COLO668 (cell line): Measurements from ENCODE around the gene DPM3.
A peak's percentile ranks its signal among the peaks of the same experiment; 100 is the strongest.
"Not testable (repeated sequence)": the region's sequence is repeated elsewhere in the genome, so short reads cannot be mapped to it uniquely, and the experiment has no call there.

ENCODE experiments used
- DNase-seq: peaks from one replicate; lab custom pipeline; 2025; ENCODE audit not compliant: unreplicated experiment; lab: John Stamatoyannopoulos, UW

Gene DPM3

DNA sequence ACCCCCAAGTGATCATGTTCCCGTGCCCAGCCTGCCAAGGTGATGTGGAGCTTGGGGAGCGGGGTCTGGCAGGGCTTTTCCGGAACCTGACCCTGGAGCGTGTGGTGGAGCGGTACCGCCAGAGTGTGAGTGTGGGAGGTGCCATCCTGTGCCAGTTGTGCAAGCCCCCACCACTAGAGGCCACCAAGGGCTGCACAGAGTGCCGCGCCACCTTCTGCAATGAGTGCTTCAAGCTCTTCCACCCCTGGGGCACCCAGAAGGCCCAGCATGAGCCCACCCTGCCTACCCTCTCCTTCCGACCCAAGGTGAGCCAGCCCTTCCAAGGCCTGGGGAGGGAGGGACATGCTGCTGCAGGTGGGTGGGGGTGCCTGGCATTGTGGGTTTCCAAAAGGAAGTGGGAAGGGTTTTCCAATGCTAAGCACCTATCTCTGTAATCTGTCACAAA, 35.6 kb upstream of the DPM3 start:
- DNase-seq: peak; percentile 88

DNA sequence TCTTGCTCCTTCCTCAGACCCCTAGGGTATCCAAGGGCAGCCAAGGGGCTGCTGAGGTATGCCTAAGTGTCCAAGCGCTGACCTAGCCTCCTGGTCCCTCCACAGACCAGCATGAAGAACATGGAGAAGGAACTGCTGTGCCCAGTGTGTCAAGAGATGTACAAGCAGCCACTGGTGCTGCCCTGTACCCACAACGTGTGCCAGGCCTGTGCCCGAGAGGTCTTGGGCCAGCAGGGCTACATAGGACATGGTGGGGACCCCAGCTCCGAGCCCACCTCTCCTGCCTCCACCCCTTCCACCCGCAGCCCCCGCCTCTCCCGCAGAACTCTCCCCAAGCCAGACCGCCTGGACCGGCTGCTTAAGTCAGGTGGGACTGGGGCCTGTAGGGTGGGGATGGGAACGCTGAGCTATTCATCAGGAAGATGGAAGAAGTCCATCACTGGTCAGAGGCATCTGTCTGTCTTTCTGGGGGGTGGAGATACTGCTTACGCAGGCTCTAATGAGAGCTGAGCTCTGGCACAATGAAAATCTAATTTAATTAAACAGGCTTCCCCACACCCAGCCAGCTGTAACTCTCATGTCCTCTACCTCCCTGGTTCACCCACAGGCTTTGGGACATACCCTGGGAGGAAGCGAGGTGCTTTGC, 35.1 kb upstream of the DPM3 start:
- DNase-seq: peak; percentile 62

DNA sequence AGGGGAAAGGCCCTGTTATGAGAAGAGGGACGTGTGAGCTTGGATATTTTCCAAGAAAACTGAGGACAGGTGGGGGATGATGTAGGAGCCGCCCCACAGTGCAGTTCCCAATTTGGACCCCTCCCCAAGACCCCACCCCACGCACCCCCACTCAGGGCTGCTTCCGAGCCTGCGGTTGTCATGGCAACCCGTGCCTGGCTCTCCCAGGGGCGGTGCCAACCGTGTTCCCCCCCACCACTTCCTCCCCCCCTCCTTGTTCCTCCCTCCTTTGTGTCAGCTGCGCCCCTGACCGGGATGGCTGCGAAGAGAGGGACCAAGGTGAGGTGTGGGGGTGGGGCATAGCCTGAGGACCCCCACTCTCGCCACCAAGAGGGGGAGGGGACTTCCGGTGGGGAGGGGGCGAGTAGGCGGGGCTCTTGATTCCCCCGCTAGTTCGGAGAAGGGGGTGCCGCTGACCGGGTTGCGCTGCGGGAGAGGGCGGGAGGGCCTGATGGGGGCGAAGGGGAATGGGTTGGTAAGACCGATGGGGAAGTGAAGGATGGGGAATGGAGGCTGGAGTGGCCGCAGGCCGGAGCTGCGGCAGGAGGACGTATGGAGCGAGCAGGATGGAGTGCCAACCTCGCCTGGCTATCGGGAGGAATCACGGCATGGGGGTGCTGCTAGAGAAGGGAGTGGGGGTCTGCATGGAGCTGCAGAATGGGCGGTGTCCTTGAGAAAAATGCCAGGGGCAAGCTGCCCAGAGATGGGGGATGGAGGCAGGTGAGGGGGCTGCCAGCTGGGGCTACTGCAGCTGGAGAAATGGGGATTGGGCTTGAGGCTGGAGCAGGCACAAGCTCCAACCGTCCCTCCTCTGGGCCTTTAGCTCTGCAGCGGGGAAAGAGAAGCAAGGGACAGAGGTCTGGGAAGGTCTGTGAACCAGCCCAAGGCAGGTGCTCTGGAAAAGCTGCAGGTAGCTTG, 34.3 kb upstream of the DPM3 start:
- DNase-seq: peak; percentile 88

DNA sequence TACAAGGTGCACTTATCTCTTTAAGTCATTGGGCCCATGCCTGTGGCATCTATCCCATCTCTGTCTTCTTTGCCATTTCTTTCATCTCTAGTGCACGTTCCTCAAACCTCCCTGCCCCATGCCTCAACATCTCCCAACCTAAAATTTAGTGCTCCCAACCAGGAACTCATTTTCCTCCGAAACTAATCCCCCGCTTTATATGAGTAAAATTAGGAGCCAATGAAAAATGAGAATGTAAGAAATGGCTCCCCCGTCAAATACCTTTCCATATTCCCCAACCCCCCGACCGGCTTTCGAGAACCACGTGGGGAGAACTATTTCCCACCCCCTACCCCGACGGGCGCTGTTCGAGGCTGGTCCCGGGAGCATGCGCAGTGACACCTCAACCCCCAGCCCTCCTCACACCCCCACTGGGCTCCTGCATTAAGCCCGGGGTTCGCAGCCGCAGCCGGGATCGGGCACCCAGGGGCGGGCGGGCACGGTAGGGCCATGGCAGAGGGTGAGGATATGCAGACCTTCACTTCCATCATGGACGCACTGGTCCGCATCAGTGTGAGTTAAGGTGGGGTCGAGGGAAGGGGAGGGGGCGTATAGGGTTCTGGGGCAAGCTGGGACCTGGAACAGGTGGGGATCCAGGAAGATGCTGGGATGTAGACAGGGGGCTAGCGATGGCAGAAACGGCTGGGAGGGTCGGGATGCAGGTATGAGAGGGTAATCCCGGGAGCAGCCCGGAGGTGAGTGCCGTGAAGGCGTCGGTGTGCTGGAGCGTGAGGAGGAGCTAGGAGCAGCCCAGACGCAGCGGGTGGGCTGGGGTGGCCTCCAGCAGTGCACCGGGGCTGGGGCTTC, 33.4 kb upstream of the DPM3 start, which contains the start of gene TRIM46:
TSS of gene TRIM46 (plus strand) at position 372 of the 846 bp plus-strand sequence. CDS start at position 490, 118 bp downstream.
- DNase-seq: peak; percentile 88

DNA sequence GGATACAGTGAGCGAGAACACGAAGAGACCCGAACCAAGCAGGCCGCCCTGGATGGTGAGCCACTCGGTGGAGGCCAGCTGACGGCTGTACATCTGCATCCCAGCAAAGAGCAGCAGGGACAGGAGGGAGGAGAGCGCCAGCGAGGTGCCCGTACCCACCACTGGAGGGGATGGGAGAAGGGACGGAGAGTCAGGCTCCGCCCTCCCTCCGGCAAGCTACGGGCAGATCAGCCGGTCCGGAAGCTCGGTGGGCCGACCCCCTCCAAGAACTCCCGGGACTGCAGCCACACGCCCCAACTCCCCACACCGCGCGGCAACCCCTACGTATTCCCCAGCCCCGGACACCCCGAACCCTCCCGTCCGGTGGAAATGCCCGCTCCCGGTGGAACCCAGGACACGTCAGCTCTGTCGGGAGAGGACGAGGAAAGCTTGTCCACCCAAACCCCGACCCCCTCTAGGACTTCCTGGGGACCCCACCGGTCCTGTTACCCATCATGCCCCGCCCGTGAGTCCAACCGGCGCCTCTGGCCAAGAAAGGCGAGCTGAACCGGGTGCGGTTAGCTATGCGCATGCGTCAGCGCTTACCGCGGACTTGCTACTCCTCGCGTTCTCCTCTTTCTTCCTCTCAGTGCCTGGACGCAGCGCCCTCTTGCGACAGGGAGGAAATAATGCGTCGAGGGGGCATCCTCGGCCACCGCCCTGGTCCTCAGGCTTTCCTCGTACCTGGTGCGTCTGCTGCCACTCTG, 32.6 kb upstream of the DPM3 start, which contains the start of gene KRTCAP2:
TSS of gene KRTCAP2 (minus strand) at position 573 of the 746 bp plus-strand sequence. CDS start at position 493, 80 bp downstream.
- DNase-seq: peak; percentile 98

DNA sequence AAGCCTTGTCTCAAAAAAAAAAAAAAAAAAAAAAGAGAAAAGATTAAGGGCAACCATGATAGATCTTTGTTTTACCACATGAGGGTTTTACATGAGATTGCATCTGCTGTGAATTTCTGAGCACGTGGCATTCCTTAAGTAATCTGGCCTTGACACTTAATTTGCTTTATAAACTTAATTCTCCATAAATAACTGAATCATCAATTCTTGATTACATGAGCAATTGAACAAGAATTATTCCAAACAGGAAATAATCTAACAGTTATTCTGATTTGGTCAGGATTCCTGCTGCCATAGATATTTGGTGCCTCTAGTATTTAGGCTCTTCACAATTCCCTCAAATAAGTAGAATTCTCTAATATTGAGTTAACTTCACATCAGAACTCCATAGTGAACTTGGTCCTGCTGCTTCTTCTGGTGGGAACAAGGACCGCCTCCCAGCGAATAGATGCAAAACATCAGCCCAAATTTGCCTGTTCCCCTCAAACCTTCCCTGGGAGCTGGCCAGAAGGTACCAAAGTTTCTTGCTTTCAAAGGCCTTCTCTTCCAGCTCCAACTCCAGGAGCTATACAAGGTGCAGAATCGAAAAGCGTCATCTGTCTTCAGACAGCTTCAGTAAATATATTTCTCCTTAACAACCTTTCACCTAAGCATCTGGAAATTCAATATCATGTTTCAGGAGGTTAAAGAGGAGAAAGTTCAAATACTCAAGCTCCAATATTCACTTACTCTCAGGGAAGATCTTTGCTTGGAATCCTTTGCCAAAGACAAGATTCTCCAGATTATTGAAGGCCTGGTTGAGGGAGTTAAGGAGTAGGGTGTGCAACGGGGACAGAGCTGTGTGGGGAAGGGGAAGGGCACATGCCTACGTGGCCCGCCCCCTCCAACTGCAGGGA, 31.8 kb upstream of the DPM3 start:
- DNase-seq: no peak

DNA sequence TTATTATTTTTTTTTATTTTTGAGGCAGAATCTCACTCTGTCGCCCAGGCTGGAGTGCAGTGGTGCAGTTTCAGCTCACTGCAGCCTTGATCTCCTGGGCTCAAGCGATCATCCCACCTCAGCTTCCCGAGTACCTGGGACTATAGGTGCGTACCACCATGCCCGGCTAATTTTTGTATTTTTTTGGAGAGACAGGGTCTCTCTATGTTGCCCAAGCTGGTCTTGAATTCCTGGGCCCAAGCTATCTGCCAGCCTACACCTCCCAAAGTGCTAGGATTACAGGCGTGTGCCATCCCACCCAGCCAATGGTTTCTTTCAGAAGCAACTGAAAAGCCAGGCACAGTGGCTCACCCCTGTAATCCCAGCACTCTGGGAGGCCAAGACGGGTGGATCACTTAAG, 30.5 kb upstream of the DPM3 start:
- DNase-seq: no peak

DNA sequence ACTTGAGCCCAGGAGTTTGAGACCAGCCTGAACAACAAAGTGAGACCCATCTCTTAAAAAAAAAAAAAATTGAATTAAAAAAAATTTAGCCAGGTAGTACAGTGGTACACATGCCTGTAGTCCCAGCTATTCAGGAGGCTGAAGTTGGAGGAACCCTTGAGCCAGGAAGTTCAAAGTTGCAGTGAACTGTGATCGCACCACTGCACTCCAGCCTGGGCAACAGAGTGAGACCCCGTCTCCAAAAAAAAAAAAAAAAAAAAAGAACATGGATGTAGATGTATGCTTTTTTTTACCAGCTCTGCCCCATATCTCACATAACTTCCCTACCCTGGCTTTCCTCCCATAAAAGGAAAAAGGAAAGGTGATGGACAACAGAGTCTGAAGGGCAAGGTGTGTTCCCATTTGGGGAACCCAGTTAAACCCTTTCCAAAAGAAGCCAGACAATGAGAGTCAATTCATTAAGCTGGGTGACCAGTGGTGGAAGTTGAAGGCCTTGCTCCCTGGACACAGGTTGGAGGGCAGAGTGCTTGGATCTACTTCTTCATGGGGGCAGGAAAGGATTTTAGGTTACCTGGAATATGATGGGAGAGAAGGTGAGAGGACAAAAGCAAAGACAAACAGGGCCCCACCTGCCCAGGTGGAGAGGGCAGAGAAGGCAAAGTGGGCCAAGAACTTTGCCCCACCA, 29.9 kb upstream of the DPM3 start:
- DNase-seq: no peak

DNA sequence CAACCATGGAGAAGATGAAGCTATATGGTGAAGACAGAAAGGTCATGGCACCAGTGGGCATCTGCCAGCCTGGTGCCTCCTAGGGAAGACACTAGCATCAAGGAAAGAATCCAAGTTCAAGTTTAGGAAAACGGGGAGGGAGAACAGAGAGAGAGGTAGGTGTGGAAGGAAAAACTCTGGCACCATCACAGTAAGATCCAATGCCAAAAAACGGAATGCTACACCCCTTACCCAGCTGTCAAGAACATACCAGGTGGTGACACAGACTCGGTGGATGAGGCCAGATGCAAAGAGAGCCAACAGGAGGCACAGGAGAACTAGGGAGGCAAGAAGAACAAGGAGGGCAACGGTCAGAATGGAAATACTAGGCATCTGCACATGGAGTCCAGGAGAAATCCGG, 29.2 kb upstream of the DPM3 start:
- no peak for DNase-seq

DNA sequence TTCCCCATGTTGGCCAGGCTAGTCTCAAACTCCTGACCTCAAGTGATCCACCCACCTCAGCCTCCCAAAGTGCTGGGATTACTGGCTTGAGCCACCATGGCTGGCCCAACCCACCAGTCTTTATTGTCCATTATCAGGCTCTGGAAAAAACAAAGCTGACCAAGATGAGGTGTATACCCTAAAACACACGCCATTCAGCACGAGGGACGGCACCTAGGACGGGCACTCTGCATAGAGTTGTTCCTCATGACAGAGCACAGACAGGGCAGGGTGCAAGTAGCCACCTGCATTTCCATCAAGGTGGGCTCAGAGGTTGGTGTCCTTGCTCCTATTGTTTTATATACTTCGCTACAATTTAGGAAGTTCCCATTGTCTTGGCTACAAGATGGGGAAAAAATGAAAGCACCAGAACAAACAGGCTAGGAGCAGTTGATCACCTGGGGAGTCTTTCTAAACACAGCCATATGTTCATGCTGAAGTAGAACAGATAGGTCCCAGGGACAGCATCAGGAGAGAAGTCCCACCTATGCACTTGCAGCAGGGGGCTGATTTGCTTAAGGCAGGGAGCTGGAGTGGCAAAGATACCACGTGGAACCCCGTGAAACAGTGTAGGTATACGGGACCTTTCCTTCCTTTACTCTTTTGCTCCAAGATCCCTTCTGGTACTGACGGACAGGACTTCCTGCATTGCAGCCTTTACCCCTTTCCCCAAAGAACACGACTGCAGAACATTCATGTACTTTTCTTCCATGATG, 28.3 kb upstream of the DPM3 start:
- DNase-seq: no peak

DNA sequence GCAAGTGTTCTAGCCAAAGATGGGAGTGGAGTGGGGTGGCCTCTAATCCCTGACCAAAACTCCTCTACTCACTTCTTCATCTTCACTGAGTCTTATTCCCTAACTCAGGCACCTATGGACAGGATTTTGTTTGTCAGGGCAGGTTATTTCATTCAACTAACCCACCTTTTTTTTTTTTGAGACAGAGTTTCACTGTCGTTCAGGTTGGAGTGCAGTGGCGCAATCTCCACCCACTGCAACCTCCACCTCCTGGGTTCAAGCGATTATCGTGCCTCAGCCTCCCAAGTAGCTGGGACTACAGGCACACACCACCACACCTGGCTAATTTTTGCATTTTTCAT, 27.7 kb upstream of the DPM3 start:
- DNase-seq: not testable (repeated sequence)

DNA sequence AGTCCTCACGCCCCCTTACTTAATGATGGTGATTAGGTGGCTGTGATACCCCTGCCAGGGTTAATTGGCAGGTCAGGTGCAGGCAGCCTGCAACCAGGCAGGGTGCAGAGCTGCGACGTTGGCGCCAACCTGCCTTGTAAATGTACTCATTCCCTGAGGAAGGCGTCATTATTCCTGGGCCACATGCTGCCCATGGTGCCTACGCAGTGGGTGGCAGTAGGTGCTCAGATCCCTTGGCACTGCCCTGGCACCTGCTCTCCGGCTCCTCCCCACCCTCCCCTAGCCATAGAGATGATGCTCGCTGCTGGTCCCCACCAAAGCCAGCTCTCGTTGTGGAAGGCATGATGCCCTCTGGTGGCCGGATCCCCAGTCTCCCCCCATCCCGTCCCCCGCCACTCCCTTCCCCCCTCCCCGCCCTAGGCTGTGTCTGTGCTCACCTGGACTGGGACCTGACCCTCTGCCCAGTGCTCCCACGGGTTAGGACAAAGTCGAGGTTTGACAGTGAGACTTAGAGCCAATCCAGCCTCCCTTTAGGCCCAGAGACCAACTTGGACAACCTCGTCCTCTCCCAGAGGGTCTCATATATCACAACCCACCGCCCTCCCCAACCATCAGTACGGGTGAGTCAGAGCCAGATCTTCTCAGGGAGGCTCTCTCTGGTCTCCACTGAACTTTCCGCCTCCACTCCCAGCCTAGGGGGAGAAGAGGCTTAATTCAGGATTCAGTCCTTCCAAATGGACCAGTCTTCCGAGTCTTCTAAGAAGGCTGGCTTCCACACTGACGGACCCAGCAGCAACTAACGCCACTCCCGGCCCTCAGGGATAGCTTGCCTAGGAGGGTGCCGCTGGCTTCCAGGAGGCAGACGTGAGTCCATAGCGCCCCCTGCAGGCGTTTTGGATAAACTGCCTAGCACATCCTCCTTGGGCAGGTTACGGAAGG, 27.1 kb upstream of the DPM3 start:
- DNase-seq: peak; percentile 92

DNA sequence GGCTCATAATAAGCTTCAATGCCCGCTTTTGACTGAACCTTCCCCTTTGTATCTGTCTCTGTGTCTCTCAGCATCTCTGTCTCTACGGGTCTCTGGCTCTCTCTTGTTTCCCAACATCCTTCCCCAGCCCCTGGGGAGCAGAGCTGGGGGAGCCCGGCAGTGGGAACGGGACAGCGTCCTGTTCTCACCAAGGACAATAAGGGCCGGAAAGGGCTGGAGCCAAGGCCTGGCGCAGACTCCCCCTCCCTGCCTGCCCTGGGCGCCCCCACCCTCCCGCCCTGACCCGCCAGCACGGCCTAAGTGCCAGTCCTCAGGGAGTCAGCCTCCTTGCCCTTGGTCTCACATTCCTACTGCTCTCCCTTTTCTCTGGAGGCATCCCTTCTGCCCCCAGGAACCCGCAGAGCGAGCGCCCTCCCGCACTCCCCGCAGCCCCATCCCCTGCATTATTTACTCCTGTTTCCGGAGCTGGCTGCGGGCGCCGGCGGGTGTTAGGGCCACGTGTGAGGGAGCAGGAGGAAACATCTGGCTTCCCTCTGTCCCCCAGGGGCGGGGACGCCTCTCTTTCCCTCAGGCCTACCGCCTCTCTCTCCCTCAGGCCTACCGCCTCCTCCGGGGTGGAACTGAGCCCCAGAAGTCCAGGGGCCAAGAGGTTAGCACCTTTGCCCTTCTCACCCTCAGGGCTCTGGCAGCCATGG, 26.3 kb upstream of the DPM3 start:
- DNase-seq: peak; percentile 31

DNA sequence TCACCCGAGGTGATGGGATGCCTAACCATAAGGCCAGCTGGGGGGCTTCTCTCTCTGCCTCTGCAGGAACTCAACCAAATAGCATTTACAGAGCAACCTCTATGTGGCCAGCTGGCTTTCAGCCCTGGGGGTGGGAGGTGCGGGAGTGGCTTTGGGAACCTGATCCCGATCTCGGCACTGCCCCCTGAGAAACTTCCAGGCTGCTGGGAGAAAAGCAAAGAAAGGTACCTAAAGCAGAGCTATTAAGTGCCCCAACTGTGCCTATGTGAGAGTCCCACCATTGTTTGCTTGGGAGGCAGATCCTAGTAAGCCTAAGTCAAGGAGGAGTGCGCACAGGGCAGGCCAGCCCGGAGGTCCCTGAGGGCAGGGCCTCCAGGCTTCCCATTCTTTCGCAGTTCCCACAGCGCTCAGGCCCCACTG, 25.7 kb upstream of the DPM3 start:
- no peak for DNase-seq

DNA sequence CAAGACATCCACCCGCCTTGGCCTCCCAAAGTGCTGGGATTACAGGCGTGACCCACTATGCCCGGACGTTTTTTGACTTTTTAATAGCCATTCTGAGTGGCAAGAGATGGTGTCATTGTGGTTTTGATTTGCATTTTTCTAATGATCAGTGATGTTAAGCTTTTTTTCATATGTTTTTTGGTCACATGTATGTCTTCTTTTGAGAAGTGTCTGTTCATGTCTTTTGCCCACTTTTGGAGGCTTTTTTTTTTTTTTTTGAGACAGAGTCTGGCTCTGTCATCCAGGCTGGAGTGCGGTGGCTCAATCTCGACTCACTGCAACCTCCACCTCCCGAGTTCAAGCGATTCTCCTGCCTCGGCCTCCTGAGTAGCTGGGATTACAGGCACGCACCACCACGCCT, 24.3 kb upstream of the DPM3 start:
- not testable (repeated sequence) for DNase-seq

DNA sequence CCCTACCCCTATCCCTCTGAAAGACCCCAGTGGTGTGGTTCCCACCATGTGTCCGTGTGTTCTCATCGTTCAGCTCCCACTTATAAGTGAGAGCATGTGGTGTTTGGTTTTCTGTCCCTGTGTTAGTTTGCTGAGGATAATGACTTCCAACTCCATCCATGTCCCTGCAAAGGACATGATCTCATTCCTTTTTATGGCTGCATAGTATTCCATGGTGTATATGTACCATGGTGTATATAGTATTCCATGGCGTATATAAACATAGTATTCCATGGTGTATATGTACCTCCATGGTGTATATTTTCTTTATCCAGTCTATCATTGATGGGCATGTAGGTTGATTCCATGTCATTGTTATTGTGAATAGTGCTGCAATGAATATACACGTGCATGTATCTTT, 23.5 kb upstream of the DPM3 start:
- DNase-seq: not testable (repeated sequence)
